Measurements from ENCODE around the gene GAS6.

DNA sequence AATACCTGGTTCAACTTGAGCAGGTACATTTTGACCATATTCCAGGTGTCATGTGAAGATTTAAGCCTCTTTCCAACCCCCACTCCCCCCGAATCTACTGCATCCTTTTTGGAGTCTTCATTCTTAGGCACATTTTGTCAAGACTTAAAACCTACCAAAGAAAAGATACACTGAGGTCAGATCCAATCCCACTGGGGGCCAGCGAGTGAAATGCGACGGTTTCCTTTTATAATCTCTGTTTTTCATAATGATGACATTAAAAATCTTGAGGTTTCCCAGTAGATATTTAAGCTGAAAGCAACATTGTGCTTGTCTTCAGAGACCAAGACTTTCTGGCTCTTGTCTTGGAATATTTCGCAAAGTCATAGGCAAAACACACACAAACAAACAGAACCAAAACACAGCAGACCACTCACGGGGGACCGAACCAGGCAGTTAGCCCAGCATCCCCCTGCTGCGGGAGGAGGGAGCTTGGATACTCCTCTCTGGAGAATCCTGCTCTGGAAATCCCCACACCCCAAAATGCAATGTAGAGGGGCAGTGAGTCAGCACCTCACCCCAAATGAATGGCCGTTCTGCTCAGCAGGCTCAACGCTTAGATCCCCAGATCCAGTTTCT, 506 bp upstream of the GAS6 start:
- TF ChIP-seq MYC (IDR thresholded peaks at IDR 0.05; ENCODE audit: low read depth, low read length) (no peak), MYC (CRISPR knock-in tag; IDR thresholded peaks at IDR 0.05; ENCODE audit: borderline replicate concordance, low read depth) (no peak), NFIX (CRISPR knock-in tag; IDR thresholded peaks at IDR 0.05; ENCODE audit: low read depth) (no peak), YY1 (IDR thresholded peaks at IDR 0.05; ENCODE audit: borderline replicate concordance in 1 of 3, control insufficient read depth in 1 of 3, extremely low read depth in 1 of 3, insufficient read depth in 3 of 3, insufficient read length in 1 of 3, insufficient replicate concordance in 2 of 3, low read depth in 1 of 3, low read length in 2 of 3) (no peak), KDM1A (IDR thresholded peaks at IDR 0.05) (no peak), ZNF766 (CRISPR knock-in tag; conservative IDR thresholded peaks at IDR 0.05) (no peak), NFE2 (IDR thresholded peaks at IDR 0.05; ENCODE audit: low read depth) (no peak), EHMT2 (IDR thresholded peaks at IDR 0.05) (no peak), ZBTB7A (IDR thresholded peaks at IDR 0.05; ENCODE audit: borderline replicate concordance, control insufficient read depth, low read depth, low read length) (no peak), POLR2AphosphoS5 (IDR thresholded peaks at IDR 0.05; ENCODE audit: control insufficient read depth, insufficient read depth, low read depth, low read length) (no peak)
- TF ChIP-seq, protein P1, sequence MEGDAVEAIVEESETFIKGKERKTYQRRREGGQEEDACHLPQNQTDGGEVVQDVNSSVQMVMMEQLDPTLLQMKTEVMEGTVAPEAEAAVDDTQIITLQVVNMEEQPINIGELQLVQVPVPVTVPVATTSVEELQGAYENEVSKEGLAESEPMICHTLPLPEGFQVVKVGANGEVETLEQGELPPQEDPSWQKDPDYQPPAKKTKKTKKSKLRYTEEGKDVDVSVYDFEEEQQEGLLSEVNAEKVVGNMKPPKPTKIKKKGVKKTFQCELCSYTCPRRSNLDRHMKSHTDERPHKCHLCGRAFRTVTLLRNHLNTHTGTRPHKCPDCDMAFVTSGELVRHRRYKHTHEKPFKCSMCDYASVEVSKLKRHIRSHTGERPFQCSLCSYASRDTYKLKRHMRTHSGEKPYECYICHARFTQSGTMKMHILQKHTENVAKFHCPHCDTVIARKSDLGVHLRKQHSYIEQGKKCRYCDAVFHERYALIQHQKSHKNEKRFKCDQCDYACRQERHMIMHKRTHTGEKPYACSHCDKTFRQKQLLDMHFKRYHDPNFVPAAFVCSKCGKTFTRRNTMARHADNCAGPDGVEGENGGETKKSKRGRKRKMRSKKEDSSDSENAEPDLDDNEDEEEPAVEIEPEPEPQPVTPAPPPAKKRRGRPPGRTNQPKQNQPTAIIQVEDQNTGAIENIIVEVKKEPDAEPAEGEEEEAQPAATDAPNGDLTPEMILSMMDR (IDR thresholded peaks at IDR 0.05 in 2 of 3, conservative IDR thresholded peaks at IDR 0.05 in 1 of 3; ENCODE audit: insufficient read depth in 2 of 3, low read depth in 1 of 3, low read length in 3 of 3), result no peak
- TF ChIP-seq, protein P2, sequence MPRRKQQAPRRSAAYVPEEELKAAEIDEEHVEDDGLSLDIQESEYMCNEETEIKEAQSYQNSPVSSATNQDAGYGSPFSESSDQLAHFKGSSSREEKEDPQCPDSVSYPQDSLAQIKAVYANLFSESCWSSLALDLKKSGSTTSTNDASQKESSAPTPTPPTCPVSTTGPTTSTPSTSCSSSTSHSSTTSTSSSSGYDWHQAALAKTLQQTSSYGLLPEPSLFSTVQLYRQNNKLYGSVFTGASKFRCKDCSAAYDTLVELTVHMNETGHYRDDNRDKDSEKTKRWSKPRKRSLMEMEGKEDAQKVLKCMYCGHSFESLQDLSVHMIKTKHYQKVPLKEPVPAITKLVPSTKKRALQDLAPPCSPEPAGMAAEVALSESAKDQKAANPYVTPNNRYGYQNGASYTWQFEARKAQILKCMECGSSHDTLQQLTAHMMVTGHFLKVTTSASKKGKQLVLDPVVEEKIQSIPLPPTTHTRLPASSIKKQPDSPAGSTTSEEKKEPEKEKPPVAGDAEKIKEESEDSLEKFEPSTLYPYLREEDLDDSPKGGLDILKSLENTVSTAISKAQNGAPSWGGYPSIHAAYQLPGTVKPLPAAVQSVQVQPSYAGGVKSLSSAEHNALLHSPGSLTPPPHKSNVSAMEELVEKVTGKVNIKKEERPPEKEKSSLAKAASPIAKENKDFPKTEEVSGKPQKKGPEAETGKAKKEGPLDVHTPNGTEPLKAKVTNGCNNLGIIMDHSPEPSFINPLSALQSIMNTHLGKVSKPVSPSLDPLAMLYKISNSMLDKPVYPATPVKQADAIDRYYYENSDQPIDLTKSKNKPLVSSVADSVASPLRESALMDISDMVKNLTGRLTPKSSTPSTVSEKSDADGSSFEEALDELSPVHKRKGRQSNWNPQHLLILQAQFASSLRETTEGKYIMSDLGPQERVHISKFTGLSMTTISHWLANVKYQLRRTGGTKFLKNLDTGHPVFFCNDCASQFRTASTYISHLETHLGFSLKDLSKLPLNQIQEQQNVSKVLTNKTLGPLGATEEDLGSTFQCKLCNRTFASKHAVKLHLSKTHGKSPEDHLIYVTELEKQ (CRISPR knock-in tag; IDR thresholded peaks at IDR 0.05), result no peak
- TF ChIP-seq, protein P3, sequence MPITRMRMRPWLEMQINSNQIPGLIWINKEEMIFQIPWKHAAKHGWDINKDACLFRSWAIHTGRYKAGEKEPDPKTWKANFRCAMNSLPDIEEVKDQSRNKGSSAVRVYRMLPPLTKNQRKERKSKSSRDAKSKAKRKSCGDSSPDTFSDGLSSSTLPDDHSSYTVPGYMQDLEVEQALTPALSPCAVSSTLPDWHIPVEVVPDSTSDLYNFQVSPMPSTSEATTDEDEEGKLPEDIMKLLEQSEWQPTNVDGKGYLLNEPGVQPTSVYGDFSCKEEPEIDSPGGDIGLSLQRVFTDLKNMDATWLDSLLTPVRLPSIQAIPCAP (CRISPR knock-in tag; IDR thresholded peaks at IDR 0.05; ENCODE audit: borderline replicate concordance), result no peak

Measured in K562 (cell line).